Erythroblast (primary cell): ENCODE data around the gene ICAM1.

Experiments used
- DNase-seq, 2 experiments: peaks; one replicate each; lab custom pipeline; 2025; lab: John Stamatoyannopoulos, UW
- GATA1 ChIP-seq: IDR thresholded peaks from 2 replicates; pipeline ENCODE4 v1.6.1; 2011; ENCODE audit warnings: low read depth, mild to moderate bottlenecking, control low read depth, low read length, moderate library complexity
- POLR2A ChIP-seq: IDR thresholded peaks from 2 replicates; pipeline ENCODE4 v1.6.1; 2011; ENCODE audit warnings: mild to moderate bottlenecking, low read length

The ICAM1 gene

GRCh38 chr19:10270616-10271394 is at the start of gene ICAM1:
Gene ICAM1 (plus strand): TSS chr19:10271120. CDS start chr19:10271160, 40 bp downstream.
- TF ChIP-seq GATA1: no peak
- TF ChIP-seq POLR2A: peak; percentile 38
- peak; percentile 48 to 57 for DNase-seq

GRCh38 chr19:10222201-10222890 is 48.6 kb upstream of the ICAM1 start:
- no peak for DNase-seq
- TF ChIP-seq GATA1 (no peak), POLR2A (no peak)

- no peak for DNase-seq
- TF ChIP-seq GATA1 (no peak), POLR2A (no peak)
Measured at GRCh38 chr19:10223488-10224213, 47.3 kb upstream of the ICAM1 start.

- DNase-seq: no peak
- no peak for TF ChIP-seq GATA1
- no peak for TF ChIP-seq POLR2A
Measured at GRCh38 chr19:10224337-10224736, 46.6 kb upstream of the ICAM1 start.

- DNase-seq: no peak
- TF ChIP-seq POLR2A: no peak
- no peak for TF ChIP-seq GATA1
Measured at GRCh38 chr19:10226021-10226375, 44.9 kb upstream of the ICAM1 start.

- no peak for DNase-seq
- TF ChIP-seq GATA1 (no peak), POLR2A (no peak)
Measured at GRCh38 chr19:10226376-10227025, 44.4 kb upstream of the ICAM1 start.

- no peak for TF ChIP-seq POLR2A
- no peak for TF ChIP-seq GATA1
- DNase-seq: peak in 1 of 2 experiments; percentile 18
Measured at GRCh38 chr19:10227026-10227971, 43.6 kb upstream of the ICAM1 start.

- DNase-seq: no peak
- TF ChIP-seq GATA1: no peak
- TF ChIP-seq POLR2A: no peak
Measured at GRCh38 chr19:10228393-10228792, 42.5 kb upstream of the ICAM1 start.

GRCh38 chr19:10228920-10229319 is 42.0 kb upstream of the ICAM1 start:
- DNase-seq: peak; percentile 34 to 46
- no peak for TF ChIP-seq GATA1
- no peak for TF ChIP-seq POLR2A

GRCh38 chr19:10230173-10230860 is 40.6 kb upstream of the ICAM1 start:
- TF ChIP-seq GATA1 (no peak), POLR2A (no peak)
- DNase-seq: peak in 1 of 2 experiments; percentile 34

- TF ChIP-seq POLR2A (no peak), GATA1 (no peak)
- peak; percentile 59 to 65 for DNase-seq
Measured at GRCh38 chr19:10230861-10231611, 39.9 kb upstream of the ICAM1 start, which contains the start of gene S1PR2. Gene S1PR2 (minus strand): TSS chr19:10231331. CDS start chr19:10224905, 6,426 bp downstream.
